ENCODE results near the gene DGKZ. TPM values are rescaled to one million over a fixed set of nuclear protein-coding genes. Genes with fewer than 3 reads are reported as not detected.
"Not testable (repeated sequence)": the region's sequence is repeated elsewhere in the genome, so short reads cannot be mapped to it uniquely, and the experiment has no call there.

The DGKZ gene
- total RNA-seq, 2 experiments from 2014 or later = 159 to 166 TPM

DNA sequence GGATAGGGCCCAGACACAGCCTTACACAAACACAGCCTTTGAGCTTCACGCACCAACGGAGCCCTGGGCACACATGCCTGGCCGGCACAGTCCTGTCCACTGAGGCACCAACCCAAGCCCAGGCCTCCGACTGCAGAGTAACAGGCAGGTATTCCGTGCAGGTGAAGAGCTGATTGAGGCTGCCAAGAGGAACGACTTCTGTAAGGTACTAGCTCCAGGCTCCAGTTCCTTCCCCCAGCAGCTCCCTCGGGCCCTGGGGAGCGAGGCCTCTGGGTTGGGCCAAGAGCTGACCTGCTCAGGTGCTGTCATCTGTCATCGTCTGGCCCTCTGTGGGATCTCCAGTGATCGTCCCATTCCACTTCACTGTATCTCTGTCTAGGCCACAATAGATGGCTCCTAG is 31.0 kb downstream of the DGKZ start:
- Mint-ChIP-seq H3K36me3 (ENCODE audit: low read depth) (peaks cover 38% of the 10 kb centered on the region), H3K9me3 (no peaks in the 10 kb centered on the region), H3K27ac (peak overlapping the region; percentile 20), H3K27me3 (peaks cover 6% of the 10 kb centered on the region), H3K4me3 (no peak overlapping the region), H3K4me1 (ENCODE audit: low read depth) (peaks cover 4% of the 10 kb centered on the region)
- Histone ChIP-seq H3K27me3 (ENCODE audit: control insufficient read depth in 1 of 2, insufficient read depth in 2 of 2, low read length in 2 of 2) (peaks cover 12 to 13% of the 10 kb centered on the region in 2 experiments), H3K27ac (ENCODE audit: low read depth in 1 of 2, low read length in 2 of 2) (no peak overlapping the region), H3K4me1 (ENCODE audit: insufficient read depth, low read length) (peaks cover 34% of the 10 kb centered on the region), H3K4me3 (ENCODE audit: low read length) (no peak overlapping the region), H3K9me3 (ENCODE audit: control insufficient read depth in 1 of 2, insufficient read depth in 1 of 2, low read length in 2 of 2) (peaks cover 0 to 9% of the 10 kb centered on the region in 2 experiments), H3K36me3 (ENCODE audit: insufficient read depth, low read length) (peaks cover 50% of the 10 kb centered on the region)
- TF ChIP-seq, protein P1, sequence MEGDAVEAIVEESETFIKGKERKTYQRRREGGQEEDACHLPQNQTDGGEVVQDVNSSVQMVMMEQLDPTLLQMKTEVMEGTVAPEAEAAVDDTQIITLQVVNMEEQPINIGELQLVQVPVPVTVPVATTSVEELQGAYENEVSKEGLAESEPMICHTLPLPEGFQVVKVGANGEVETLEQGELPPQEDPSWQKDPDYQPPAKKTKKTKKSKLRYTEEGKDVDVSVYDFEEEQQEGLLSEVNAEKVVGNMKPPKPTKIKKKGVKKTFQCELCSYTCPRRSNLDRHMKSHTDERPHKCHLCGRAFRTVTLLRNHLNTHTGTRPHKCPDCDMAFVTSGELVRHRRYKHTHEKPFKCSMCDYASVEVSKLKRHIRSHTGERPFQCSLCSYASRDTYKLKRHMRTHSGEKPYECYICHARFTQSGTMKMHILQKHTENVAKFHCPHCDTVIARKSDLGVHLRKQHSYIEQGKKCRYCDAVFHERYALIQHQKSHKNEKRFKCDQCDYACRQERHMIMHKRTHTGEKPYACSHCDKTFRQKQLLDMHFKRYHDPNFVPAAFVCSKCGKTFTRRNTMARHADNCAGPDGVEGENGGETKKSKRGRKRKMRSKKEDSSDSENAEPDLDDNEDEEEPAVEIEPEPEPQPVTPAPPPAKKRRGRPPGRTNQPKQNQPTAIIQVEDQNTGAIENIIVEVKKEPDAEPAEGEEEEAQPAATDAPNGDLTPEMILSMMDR (IDR thresholded peaks at IDR 0.05) = no peak
- ATAC-seq (ENCODE audit: poor library complexity) (no peak), DNase-seq (no peak)
- ChIA-PET CTCF (interaction anchor here (2.4 kb wide), 1 partner anchor 26 kb away, joined by 8 read pairs; no protein-coding TSS in a partner anchor), POLR2A (interaction anchor here (0.9 to 2.8 kb wide), 4 partner anchors 9 to 29 kb away, joined by 4 to 10 read pairs (median 4); no protein-coding TSS in a partner anchor)
- intact Hi-C loops (cut with DNase I, micrococcal nuclease) = no loop called here

DNA sequence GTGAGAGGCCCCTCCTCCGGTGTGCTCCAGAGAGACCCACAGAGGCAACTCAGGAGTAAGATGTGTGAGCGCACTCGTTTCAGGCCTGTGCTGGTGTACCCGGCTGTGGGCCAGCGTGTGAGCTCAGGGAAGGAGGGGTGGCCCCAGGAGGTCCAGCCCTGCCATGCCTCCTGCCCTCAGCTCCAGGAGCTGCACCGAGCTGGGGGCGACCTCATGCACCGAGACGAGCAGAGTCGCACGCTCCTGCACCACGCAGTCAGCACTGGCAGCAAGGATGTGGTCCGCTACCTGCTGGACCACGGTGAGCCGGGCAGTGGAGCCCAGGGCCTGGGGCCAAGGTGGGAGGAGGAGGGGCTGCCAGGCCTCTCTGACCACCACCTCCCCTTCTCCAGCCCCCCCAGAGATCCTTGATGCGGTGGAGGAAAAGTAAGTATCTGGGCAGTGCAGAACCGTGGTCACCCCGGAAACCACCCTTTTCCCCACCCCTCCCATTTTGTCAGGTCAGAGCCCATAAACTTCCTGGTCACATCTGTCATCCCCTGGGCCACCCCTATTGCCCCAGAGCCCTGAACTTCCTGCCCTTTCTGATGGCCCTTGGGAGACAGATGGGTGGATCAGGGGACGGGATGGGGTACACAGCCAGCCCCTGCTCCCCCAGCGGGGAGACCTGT is 31.7 kb downstream of the DGKZ start:
- Mint-ChIP-seq H3K9me3 (no peaks in the 10 kb centered on the region), H3K4me1 (ENCODE audit: low read depth) (peaks cover 4% of the 10 kb centered on the region), H3K27me3 (peaks cover 9% of the 10 kb centered on the region), H3K4me3 (peak overlapping the region; percentile 77), H3K36me3 (ENCODE audit: low read depth) (peaks cover 32% of the 10 kb centered on the region), H3K27ac (peak overlapping the region; percentile 47)
- TF ChIP-seq, protein P1 (IDR thresholded peaks at IDR 0.05) = no peak
- CTCF ChIA-PET = interaction anchor here (2.4 kb wide), 1 partner anchor 27 kb away, joined by 8 read pairs; no protein-coding TSS in a partner anchor
- peaks cover 34% of the 10 kb centered on the region for H3K4me1 ChIP-seq (ENCODE audit: insufficient read depth, low read length)
- H3K9me3 ChIP-seq (ENCODE audit: control insufficient read depth in 1 of 2, insufficient read depth in 1 of 2, low read length in 2 of 2) = peaks cover 0 to 9% of the 10 kb centered on the region in 2 experiments
- H3K27me3 ChIP-seq (ENCODE audit: control insufficient read depth in 1 of 2, insufficient read depth in 2 of 2, low read length in 2 of 2) = peaks cover 15 to 18% of the 10 kb centered on the region in 2 experiments
- DNase-seq (peak in 1 of 14 experiments; percentile 50), ATAC-seq (ENCODE audit: poor library complexity) (no peak)
- H3K36me3 ChIP-seq (ENCODE audit: insufficient read depth, low read length) = peaks cover 45% of the 10 kb centered on the region
- peak overlapping the region; percentile 15 to 41 for H3K27ac ChIP-seq (ENCODE audit: low read depth in 1 of 2, low read length in 2 of 2)
- intact Hi-C loops (cut with DNase I, micrococcal nuclease) = no loop called here
- no peak overlapping the region for H3K4me3 ChIP-seq (ENCODE audit: low read length)
- POLR2A ChIA-PET = interaction anchor here (0.9 to 2.8 kb wide), 3 partner anchors 19 to 30 kb away, joined by 4 to 10 read pairs (median 5); no protein-coding TSS in a partner anchor

DNA sequence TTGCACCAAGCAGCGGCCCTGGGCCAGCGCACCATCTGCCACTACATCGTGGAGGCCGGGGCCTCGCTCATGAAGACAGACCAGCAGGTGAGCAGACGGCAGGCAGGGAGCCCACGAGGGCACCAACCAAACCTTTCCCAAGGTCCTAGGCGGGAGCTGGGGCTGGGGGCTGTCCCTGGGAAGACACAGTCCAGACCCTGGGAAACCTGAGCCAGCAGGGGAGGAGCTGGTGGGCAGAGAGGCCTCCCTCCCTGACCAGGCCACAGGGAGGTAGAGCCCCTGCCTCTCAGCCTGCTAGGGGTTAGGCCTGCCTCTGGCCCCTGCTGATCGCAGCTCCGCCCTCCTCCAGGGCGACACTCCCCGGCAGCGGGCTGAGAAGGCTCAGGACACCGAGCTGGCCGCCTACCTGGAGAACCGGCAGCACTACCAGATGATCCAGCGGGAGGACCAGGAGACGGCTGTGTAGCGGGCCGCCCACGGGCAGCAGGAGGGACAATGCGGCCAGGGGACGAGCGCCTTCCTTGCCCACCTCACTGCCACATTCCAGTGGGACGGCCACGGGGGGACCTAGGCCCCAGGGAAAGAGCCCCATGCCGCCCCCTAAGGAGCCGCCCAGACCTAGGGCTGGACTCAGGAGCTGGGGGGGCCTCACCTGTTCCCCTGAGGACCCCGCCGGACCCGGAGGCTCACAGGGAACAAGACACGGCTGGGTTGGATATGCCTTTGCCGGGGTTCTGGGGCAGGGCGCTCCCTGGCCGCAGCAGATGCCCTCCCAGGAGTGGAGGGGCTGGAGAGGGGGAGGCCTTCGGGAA is 32.4 kb downstream of the DGKZ start:
- CTCF ChIA-PET = interaction anchor here (0.8 kb wide), 1 partner anchor 28 kb away, joined by 3 read pairs; no protein-coding TSS in a partner anchor

More for the DNA sequence above, 32.4 kb downstream of the DGKZ start:
- peaks cover 32% of the 10 kb centered on the region for H3K36me3 Mint-ChIP-seq (ENCODE audit: low read depth)
- H3K4me1 Mint-ChIP-seq (ENCODE audit: low read depth); H3K9me3 Mint-ChIP-seq; intact Hi-C loops (cut with DNase I, micrococcal nuclease); H3K27me3 Mint-ChIP-seq; H3K4me3 ChIP-seq (ENCODE audit: low read length): not testable (repeated sequence)
- Histone ChIP-seq H3K36me3 (ENCODE audit: insufficient read depth, low read length) (peaks cover 38% of the 10 kb centered on the region), H3K27ac (ENCODE audit: low read depth in 1 of 2, low read length in 2 of 2) (peak overlapping the region; percentile 15 to 41), H3K27me3 (ENCODE audit: control insufficient read depth in 1 of 2, insufficient read depth in 2 of 2, low read length in 2 of 2) (peaks cover 22 to 23% of the 10 kb centered on the region in 2 experiments), H3K4me1 (ENCODE audit: insufficient read depth, low read length) (peaks cover 34% of the 10 kb centered on the region), H3K9me3 (ENCODE audit: control insufficient read depth in 1 of 2, insufficient read depth in 1 of 2, low read length in 2 of 2) (peaks cover 0 to 16% of the 10 kb centered on the region in 2 experiments)
- peak; percentile 4 for ATAC-seq (ENCODE audit: poor library complexity)
- POLR2A ChIA-PET = interaction anchor here (0.6 to 2.8 kb wide), 3 partner anchors 27 to 1476 kb away, joined by 3 to 10 read pairs (median 5); no protein-coding TSS in a partner anchor
- DNase-seq = peak in 1 of 14 experiments; percentile 39
- peak overlapping the region; percentile 77 for H3K4me3 Mint-ChIP-seq
- peak overlapping the region; percentile 57 for H3K27ac Mint-ChIP-seq
